Measurements from ENCODE around the gene NPTXR. TPM values are rescaled to one million over a fixed set of nuclear protein-coding genes. Genes with fewer than 3 reads are reported as not detected.

Gene NPTXR
- total RNA-seq, 2 experiments from 2014 or later, result 0.08 TPM; not detected in 1

DNA sequence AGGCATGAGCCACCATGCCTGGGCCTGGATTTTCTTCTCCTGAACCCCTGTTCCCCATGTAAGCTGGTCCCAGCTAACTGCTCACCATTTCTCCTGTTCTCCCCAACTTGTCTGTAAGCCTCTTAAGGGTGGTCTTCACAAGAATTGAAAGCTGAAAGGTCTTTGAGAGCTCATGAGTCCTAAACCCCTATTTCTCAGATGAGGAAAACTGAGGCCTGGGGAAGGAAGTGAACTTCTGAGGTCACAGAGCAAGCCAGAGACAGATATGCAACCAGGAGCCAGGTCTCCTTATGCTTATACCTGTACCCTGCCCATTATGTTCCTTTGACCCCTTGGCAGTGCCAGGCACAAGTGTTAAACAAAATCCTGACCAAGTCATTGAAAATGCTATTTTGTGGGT lies 16.3 kb downstream of the NPTXR start:
- DNase-seq (ENCODE audit: low spot score), result no peak
- Histone ChIP-seq H3K4me1 (ENCODE audit: insufficient read depth, low read length, poor library complexity, severe bottlenecking) (no peaks in the 10 kb centered on the region), H3K36me3 (ENCODE audit: insufficient read depth, low read length) (no peaks in the 10 kb centered on the region), H3K4me2 (ENCODE audit: low read length) (no peak overlapping the region), H3K9me3 (ENCODE audit: low read length) (no peaks in the 10 kb centered on the region), H3K79me2 (ENCODE audit: insufficient read depth, low read depth, low read length) (no peaks in the 10 kb centered on the region), H3K27ac (ENCODE audit: low read depth, low read length, poor library complexity, severe bottlenecking) (no peak overlapping the region), H2AFZ (ENCODE audit: low read length) (no peak overlapping the region), H3K9me2 (ENCODE audit: insufficient read depth, low read length) (no peaks in the 10 kb centered on the region), H4K20me1 (ENCODE audit: insufficient read depth, low read length) (no peaks in the 10 kb centered on the region), H3K4me3 (ENCODE audit: low read depth, low read length, poor library complexity, severe bottlenecking) (no peak overlapping the region)
- CTCF ChIA-PET (ENCODE audit: unreplicated experiment), result no interaction called here
- no TSS peak for BruUV-seq (replicated peaks)
- TF ChIP-seq EZH2phosphoT487 (IDR thresholded peaks at IDR 0.05; ENCODE audit: borderline replicate concordance, low read depth, low read length), result no peak
- intact Hi-C loops (cut with micrococcal nuclease; ENCODE audit: unreplicated experiment), result loop anchor here (10.0 kb wide), 1 partner anchor 87 kb away; no protein-coding TSS in a partner anchor
- POLR2A ChIA-PET, result no interaction called here

DNA sequence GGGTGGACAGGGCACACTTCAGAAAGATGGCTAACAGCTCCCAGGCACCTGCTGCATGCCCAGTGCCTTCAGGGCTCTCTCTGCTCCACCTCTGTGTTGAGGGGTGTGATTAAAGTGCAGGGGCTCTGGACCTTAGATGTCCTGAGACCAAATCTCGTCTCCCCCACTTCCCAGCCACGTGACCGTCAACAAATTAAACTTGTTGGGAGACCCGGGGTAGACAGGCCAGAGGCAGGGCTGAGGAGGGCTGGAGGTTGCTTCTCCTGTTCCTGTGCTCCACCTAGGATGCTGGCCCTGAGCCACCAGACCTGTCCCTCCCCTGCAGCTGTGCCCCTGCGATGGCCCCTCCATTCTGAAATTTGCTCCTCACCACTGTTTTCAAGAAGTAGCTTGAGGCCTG lies 17.0 kb downstream of the NPTXR start:
- Histone ChIP-seq H3K4me1 (ENCODE audit: insufficient read depth, low read length, poor library complexity, severe bottlenecking) (no peaks in the 10 kb centered on the region), H3K4me3 (ENCODE audit: low read depth, low read length, poor library complexity, severe bottlenecking) (no peak overlapping the region), H2AFZ (ENCODE audit: low read length) (no peak overlapping the region), H3K9me3 (ENCODE audit: low read length) (no peaks in the 10 kb centered on the region), H4K20me1 (ENCODE audit: insufficient read depth, low read length) (no peaks in the 10 kb centered on the region), H3K79me2 (ENCODE audit: insufficient read depth, low read depth, low read length) (no peaks in the 10 kb centered on the region), H3K9me2 (ENCODE audit: insufficient read depth, low read length) (no peaks in the 10 kb centered on the region), H3K4me2 (ENCODE audit: low read length) (no peak overlapping the region), H3K27ac (ENCODE audit: low read depth, low read length, poor library complexity, severe bottlenecking) (no peak overlapping the region), H3K36me3 (ENCODE audit: insufficient read depth, low read length) (no peaks in the 10 kb centered on the region)
- no peak for TF ChIP-seq EZH2phosphoT487 (IDR thresholded peaks at IDR 0.05; ENCODE audit: borderline replicate concordance, low read depth, low read length)
- TF ChIP-seq, protein P1, sequence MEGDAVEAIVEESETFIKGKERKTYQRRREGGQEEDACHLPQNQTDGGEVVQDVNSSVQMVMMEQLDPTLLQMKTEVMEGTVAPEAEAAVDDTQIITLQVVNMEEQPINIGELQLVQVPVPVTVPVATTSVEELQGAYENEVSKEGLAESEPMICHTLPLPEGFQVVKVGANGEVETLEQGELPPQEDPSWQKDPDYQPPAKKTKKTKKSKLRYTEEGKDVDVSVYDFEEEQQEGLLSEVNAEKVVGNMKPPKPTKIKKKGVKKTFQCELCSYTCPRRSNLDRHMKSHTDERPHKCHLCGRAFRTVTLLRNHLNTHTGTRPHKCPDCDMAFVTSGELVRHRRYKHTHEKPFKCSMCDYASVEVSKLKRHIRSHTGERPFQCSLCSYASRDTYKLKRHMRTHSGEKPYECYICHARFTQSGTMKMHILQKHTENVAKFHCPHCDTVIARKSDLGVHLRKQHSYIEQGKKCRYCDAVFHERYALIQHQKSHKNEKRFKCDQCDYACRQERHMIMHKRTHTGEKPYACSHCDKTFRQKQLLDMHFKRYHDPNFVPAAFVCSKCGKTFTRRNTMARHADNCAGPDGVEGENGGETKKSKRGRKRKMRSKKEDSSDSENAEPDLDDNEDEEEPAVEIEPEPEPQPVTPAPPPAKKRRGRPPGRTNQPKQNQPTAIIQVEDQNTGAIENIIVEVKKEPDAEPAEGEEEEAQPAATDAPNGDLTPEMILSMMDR (conservative IDR thresholded peaks at IDR 0.05; ENCODE audit: low read length), result no peak
- CTCF ChIA-PET (ENCODE audit: unreplicated experiment), result no interaction called here
- POLR2A ChIA-PET, result no interaction called here
- BruUV-seq (replicated peaks), result no TSS peak
- intact Hi-C loops (cut with micrococcal nuclease; ENCODE audit: unreplicated experiment), result loop anchor here (10.0 kb wide), 1 partner anchor 88 kb away; no protein-coding TSS in a partner anchor
- no peak for DNase-seq (ENCODE audit: low spot score)

DNA sequence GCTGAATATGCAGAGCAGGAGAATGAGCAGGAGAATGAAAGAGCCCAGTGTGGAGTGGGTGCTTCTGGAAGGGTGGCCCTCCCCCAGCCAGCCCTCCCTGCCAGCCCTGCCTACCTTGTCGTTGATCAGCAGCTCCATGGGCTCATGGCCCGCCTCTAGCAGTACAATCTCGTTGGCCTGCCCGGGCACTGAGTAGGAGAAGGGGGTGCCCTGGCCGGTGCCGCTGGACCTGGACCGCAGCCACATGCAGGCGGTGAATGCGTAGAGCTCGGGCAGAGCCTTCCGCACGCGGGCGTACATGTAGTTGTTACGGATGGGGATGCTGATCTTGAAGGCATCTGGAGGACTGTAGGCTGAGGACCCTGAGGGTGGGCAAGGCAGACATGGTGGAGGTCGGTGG lies 17.4 kb downstream of the NPTXR start:
- CTCF ChIA-PET (ENCODE audit: unreplicated experiment), result interaction anchor here (0.6 kb wide), 1 partner anchor 121 kb away, joined by 4 read pairs; no protein-coding TSS in a partner anchor
- Histone ChIP-seq H3K79me2 (ENCODE audit: insufficient read depth, low read depth, low read length) (no peaks in the 10 kb centered on the region), H3K27ac (ENCODE audit: low read depth, low read length, poor library complexity, severe bottlenecking) (no peak overlapping the region), H3K9me2 (ENCODE audit: insufficient read depth, low read length) (no peaks in the 10 kb centered on the region), H3K4me1 (ENCODE audit: insufficient read depth, low read length, poor library complexity, severe bottlenecking) (no peaks in the 10 kb centered on the region), H3K4me3 (ENCODE audit: low read depth, low read length, poor library complexity, severe bottlenecking) (no peak overlapping the region), H3K4me2 (ENCODE audit: low read length) (no peak overlapping the region), H2AFZ (ENCODE audit: low read length) (no peak overlapping the region), H3K36me3 (ENCODE audit: insufficient read depth, low read length) (no peaks in the 10 kb centered on the region), H3K9me3 (ENCODE audit: low read length) (no peaks in the 10 kb centered on the region), H4K20me1 (ENCODE audit: insufficient read depth, low read length) (no peaks in the 10 kb centered on the region)
- intact Hi-C loops (cut with micrococcal nuclease; ENCODE audit: unreplicated experiment), result loop anchor here (10.0 kb wide), 1 partner anchor 88 kb away; no protein-coding TSS in a partner anchor
- POLR2A ChIA-PET, result no interaction called here
- no peak for TF ChIP-seq EZH2phosphoT487 (IDR thresholded peaks at IDR 0.05; ENCODE audit: borderline replicate concordance, low read depth, low read length)
- TF ChIP-seq, protein P1 (conservative IDR thresholded peaks at IDR 0.05; ENCODE audit: low read length), result no peak
- no peak for DNase-seq (ENCODE audit: low spot score)
- BruUV-seq (replicated peaks), result no TSS peak

All from OCI-LY7 (cell line).